NCI-H128 (cell line): ENCODE measurements around the gene CCND3.

Experiments
- DNase-seq: peaks from one replicate; lab custom pipeline; 2025; ENCODE audit not compliant: unreplicated experiment; lab: John Stamatoyannopoulos, UW

CCND3 gene

DNA sequence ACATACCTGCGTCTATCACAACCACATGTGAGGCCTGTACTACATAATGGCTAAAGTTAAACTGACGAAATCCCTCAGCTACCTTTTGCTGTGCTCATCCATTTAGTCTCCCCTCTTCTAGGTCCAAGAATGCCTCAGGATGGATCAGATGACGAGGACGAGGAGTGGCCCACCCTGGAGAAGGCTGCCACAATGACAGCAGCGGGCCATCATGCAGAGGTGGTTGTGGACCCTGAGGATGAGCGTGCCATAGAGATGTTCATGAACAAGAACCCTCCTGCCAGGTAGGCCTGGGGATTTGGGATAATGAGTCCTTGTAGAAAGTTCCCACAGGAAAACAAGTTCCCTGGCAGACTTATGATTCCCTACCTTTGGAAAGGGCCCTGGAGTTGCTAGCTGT is 14.4 kb downstream of the CCND3 start:
- no peak for DNase-seq

GRCh38 chr6:41922154-41922553 is 19.5 kb downstream of the CCND3 start:
- no peak for DNase-seq

- no peak for DNase-seq
Observed at GRCh38 chr6:41921712-41921998, 20.0 kb downstream of the CCND3 start.

GRCh38 chr6:41920921-41921711 is 20.5 kb downstream of the CCND3 start, which contains the start of the genes BYSL and MED20:
Gene BYSL (plus strand): TSS chr6:41921499. CDS start chr6:41921563, 64 bp downstream.
Gene MED20 (minus strand): TSS chr6:41921139. CDS start chr6:41921018, 121 bp downstream.
- DNase-seq, result peak; percentile 92

GRCh38 chr6:41917528-41917927 is 24.1 kb downstream of the CCND3 start:
- no peak for DNase-seq

DNA sequence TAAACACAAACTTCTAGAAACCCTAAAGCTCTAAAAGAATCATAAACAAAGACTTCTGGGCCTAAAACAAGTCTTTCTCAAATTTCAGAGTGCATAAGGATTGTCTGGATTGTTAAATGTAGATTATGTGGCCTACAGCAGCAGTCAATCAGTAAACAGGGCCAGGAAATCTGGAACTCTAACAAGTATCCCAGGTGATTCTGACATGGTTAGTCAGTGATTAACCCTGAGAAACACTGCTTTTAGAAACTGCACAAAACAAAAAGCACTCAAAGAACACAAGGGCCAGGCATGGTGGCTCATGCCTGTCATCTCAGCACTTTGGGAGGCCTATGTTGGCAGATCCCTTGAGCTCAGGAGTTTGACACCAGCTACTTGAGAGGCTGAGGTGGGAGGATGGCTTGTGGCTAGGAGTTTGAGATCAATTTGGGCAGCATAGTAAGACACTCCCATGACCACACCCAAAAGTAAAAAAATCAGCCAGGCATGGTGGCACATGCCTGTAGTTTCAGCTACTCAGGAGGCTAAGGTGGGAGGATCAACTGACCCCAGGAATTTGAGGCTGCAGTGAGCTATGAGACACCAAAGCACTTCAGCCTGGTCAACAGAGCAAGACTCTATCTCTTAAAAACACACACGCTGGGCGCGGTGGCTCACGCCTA is 26.6 kb downstream of the CCND3 start:
- DNase-seq, result no peak

DNA sequence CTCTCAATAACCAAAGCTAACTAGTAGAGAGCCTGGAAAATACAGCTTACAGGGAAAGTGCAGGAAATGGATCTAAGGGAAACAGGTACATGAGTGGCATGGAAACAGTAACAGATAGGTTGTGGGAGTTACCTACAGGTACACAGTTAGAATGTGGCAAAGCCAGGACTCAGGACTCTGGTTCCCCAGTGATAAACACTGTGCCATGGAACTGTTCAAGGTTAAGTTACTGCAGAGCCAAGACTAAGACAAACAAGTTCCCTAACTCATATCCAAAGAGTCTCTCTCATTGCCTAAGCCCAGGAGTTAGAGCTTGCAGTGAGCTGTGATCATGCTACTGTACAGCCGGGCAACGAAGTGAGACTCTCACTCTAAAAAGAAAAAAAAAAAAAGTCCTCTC is 27.3 kb downstream of the CCND3 start:
- no peak for DNase-seq

- no peak for DNase-seq
Observed at GRCh38 chr6:41909727-41910126, 31.9 kb downstream of the CCND3 start.

- DNase-seq, result no peak
Observed at GRCh38 chr6:41901882-41902519, 39.6 kb downstream of the CCND3 start.

- DNase-seq, result no peak
Observed at GRCh38 chr6:41900861-41901260, 40.7 kb downstream of the CCND3 start.

GRCh38 chr6:41896281-41896680 is 45.3 kb downstream of the CCND3 start:
- DNase-seq, result no peak

GRCh38 chr6:41895300-41896233 is 46.0 kb downstream of the CCND3 start, which contains the start of gene USP49:
Gene USP49 (minus strand): TSS chr6:41895375. CDS start chr6:41806983, 88,392 bp downstream.
- peak; percentile 63 for DNase-seq

DNA sequence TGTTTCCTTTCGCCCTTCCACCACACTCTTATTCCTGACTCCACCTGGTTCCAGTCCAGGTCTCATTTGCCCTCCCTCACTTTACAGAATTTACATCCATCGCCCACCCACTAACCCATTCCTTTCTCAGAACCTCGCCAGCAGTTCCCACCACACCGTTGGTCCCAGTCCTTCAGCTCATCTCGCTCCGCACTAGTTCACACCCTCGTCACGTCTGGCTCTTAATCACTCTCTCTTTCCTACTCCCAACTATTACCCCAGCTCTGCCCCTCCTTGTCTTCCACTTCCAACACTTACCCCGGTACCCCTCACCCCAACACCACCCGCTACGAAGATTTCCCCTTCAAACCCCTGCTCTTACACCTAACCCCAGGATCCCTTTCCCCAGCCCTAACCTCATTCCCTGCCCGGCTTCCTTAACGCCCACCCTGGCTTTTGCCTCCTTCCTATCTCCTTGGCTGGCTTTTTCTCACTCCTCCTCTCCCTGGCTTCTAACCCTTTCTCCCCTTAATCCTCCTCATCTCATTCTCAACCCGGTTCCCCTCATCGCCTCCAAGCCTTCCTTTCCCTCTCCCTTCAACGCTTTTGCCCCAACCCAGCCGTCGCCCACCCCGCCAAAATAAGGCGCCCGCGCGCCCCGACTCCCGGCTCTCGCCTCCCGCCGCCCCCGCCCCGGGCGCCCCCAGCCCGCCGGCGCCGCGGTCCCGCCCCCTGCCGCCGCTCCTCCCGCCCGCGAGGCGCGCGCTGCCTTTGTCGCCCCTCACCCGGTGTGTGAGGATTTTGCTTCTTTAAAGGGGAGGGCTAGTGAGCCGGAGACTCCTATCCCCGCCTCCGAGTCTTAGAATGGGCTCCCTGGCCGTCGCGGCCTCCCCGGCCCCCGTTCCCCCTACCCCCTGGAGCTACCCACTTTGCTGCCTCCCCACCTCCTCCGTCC is 47.0 kb downstream of the CCND3 start:
- DNase-seq, result no peak

- no peak for DNase-seq
Observed at GRCh38 chr6:41892921-41893564, 48.6 kb downstream of the CCND3 start.

- DNase-seq, result no peak
Observed at GRCh38 chr6:41887331-41887751, 54.3 kb downstream of the CCND3 start.

DNA sequence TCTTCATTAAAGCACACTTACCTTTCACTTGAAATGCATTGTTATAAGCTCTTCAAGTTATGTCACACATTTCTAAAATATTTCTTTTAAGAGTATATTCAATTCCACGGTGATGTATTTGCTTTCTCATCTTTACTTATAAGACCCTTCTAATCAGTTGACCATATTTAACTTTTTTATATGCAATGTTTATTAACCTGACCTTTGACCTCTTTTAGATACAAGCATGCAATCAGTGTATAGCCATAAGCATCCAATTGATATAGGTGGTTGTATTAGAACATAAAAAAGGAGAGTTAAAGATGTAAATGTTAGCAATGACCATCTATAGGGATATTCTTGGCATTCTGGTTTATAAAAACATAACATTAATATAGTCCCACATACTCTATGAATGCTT is 55.7 kb downstream of the CCND3 start:
- no peak for DNase-seq

GRCh38 chr6:41884957-41885356 is 56.7 kb downstream of the CCND3 start:
- no peak for DNase-seq
